Measurements from ENCODE around the gene DGCR8.

The DGCR8 gene

GRCh38 chr22:20149257-20150250 is 69.5 kb downstream of the DGCR8 start:
- no peak for DNase-seq (ENCODE audit: low spot score)
- TF ChIP-seq CTCF (IDR thresholded peaks at IDR 0.05; ENCODE audit: borderline replicate concordance, control extremely low read depth, extremely low read depth, insufficient read depth, missing control alignments) = no peak
- in situ Hi-C loops (cut with MboI; ENCODE audit: low sequenced_read_pairs, unreplicated experiment) = loop anchor here (10.0 kb wide), 2 partner anchors 105 to 145 kb away; no protein-coding TSS in a partner anchor

DNA sequence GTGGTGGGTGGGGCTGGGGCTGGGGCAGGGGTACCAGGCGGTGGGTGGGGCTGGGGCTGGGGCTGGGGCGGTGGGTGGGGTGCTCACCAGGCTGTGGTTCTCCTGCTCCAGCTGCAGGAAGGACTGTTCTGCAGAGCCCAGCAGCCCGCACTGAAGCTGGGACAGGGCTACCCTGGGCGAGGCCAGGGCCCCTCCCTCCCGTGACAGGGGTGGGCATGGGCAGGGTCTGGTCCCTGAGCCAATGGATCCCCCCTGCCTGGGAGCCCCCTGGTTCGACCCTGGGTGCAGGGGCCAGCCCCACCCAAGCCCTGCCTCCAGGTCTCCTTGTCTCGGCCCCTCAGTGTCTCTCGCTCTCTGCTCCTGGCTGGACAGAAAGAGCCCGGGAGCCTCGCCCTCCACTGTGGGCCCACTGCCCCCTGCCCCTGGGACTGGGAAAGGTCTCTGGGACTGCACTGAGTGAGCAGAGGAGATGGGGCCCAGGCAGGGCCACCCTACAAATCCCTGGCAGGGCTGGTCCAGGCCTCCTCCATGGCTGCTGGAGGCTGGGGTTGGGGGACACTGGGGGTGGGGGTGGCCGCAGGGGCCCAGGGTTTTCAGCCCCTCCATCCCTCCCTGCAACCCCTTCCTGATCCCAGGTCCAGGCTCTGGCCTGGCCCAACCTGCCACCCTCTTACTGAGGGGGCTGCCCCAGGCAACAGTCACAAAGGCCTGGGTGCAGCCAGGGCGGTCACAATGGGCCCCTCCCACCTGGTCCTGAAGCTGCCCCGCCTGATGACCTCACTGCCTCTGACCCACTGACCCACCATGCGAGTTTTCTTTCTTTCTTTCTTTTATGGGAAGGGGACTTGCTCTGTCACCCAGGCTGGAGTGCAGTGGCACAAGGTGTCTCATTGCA is 70.6 kb downstream of the DGCR8 start, which contains the start of gene CCDC188:
CCDC188 (minus strand) TSS at position 675 of the 895 bp plus-strand sequence; CDS start at position 606, 69 bp downstream.
- in situ Hi-C loops (cut with MboI; ENCODE audit: low sequenced_read_pairs, unreplicated experiment) = loop anchor here (10.0 kb wide), 2 partner anchors 104 to 144 kb away; no protein-coding TSS in a partner anchor
- no peak for TF ChIP-seq CTCF (IDR thresholded peaks at IDR 0.05; ENCODE audit: borderline replicate concordance, control extremely low read depth, extremely low read depth, insufficient read depth, missing control alignments)

DNA sequence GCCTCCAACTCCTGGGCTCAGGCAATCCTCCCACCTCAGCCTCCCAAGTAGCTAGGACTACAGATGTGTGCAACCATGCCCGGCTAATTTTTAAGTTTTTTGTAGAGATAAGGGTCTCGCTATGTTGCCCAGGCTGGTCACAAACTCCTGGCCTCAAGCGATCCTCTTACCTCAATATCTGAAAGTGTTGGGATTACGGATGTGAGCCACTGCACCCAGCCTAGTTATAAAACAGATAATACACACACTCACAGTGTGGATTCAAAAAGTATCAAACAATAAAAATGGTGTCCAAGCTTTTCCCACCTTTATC is 71.2 kb downstream of the DGCR8 start:
- no peak for DNase-seq (ENCODE audit: low spot score)
- in situ Hi-C loops (cut with MboI; ENCODE audit: low sequenced_read_pairs, unreplicated experiment) = loop anchor here (10.0 kb wide), 2 partner anchors 104 to 144 kb away; no protein-coding TSS in a partner anchor
- no peak for TF ChIP-seq CTCF (IDR thresholded peaks at IDR 0.05; ENCODE audit: borderline replicate concordance, control extremely low read depth, extremely low read depth, insufficient read depth, missing control alignments)

More for the DNA sequence above, 70.6 kb downstream of the DGCR8 start, which contains the start of gene CCDC188:
- no peak for DNase-seq (ENCODE audit: low spot score)

DNA sequence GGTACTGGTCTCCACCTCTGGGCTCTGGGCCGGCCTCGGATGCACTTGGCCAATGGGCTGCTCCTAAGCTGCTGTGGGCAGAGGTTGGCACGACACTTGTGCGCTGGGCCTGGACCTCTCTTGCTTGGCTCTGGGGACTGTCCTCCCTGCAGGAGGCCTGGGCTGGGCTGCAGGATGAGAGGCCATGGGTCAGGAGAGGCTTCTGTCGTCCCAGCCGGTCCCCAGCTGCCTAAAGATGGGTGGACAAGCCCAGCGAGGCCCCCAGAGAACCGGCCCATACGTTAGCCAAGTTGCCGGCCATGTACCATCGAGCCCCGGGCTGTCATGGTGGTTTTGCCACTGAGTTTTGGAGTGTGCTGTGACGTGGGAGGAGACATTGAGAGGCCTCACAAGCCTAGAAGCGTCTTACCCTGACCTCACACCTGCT is 72.4 kb downstream of the DGCR8 start:
- no peak for DNase-seq (ENCODE audit: low spot score)
- no peak for TF ChIP-seq CTCF (IDR thresholded peaks at IDR 0.05; ENCODE audit: borderline replicate concordance, control extremely low read depth, extremely low read depth, insufficient read depth, missing control alignments)
- in situ Hi-C loops (cut with MboI; ENCODE audit: low sequenced_read_pairs, unreplicated experiment) = loop anchor here (10.0 kb wide), 2 partner anchors 102 to 142 kb away; no protein-coding TSS in a partner anchor

GRCh38 chr22:20153945-20154344 is 73.9 kb downstream of the DGCR8 start:
- DNase-seq (ENCODE audit: low spot score) = no peak
- in situ Hi-C loops (cut with MboI; ENCODE audit: low sequenced_read_pairs, unreplicated experiment) = loop anchor here (10.0 kb wide), 2 partner anchors 101 to 141 kb away; no protein-coding TSS in a partner anchor
- no peak for TF ChIP-seq CTCF (IDR thresholded peaks at IDR 0.05; ENCODE audit: borderline replicate concordance, control extremely low read depth, extremely low read depth, insufficient read depth, missing control alignments)
